HG03066 (cell line): Measurements from ENCODE around the gene TBPL1.

Source experiments
- ATAC-seq: cut with Tn5 transposase; IDR thresholded peaks from one replicate; pipeline ENCODE4 v1.9.1; 2021; ENCODE audit warnings: low read depth; ENCODE audit not compliant: unreplicated experiment

The TBPL1 gene

DNA sequence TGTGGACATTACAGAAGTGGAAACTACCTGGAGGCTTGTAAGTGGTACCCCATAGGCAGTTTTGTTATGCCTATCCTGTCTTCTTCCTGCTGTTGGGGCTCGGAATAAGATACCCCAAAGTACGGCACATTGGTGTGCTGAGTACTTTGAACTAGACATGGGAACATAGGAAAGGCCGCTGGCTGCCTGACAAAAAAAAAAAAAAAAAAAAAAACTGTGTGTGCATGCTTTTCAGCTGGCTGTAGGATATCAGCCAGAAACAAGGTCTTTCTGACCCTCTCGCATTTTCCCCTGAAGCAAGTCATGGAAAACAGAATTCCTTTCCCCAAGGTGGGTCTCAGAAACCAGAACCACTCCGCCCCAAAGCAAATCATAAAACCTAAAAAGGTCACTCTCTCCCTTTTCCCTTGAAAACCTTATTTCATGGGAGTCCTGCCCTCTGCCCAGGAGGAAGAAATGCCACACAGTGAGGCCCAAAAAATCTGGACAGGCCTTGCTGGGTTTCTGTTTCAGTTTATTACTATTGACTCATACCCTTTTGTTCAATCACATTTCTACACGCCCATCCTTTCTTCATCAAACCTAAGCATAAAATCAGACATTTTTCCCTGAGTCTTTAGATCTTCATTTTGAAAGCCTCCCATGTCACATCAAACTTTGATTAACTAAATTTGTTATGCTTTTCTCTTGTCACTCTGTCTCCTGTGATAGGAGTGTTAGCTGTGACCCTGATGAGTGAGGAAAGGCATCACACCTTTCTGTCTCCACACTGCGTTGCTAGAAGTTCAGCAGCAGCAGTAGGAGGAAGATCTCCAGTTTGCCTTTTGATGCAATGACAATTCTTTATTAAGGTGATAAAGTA is 82.2 kb downstream of the TBPL1 start:
- no peak for ATAC-seq

DNA sequence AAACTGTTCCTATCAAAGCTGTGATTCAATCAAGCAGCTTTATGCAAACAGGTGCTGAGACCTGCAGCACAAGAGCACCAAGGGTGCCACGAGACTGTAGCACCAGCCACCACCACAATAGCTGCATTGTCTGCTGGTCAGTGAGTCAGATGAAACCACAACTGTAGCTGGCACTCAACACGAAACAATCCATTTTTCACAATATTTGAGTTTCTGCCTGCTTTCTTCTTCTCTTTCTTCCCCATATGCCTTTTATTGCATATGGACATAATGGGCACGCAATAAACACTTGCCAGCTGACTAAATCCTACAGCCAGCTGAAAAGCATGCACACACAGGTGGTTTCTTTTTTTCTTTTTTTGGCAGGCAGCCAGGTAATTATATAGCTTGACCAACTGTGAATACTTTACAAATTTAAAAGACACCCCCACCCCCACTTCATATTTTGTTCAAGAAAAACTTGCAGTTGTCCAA is 82.8 kb downstream of the TBPL1 start:
- ATAC-seq: no peak

DNA sequence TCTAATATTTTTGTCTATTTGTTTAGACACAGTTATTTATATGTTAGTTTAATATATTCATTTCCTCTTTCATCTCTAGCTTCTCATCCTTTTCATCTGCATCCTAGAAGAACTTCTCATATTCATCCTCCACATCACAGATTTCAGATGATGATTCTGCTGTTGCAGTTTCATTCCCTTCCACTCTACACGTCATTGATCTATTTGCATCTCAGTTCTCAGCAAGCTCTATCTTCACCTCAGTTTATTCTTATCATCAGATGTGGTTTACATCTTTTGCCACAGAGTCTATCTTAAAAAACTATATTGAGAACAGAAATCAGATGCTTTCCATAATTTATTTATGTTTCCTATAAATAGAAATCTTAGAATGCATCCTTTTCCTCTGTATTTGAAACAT is 86.1 kb downstream of the TBPL1 start:
- ATAC-seq: no peak
